ENCODE data around the gene ENOPH1. TPM values are rescaled to one million over a fixed set of nuclear protein-coding genes. Genes with fewer than 3 reads are reported as not detected.

Gene ENOPH1
- total and polyA plus RNA-seq, 2 of the 13 experiments (the other 11 are each of a cell fraction or from before 2014, with no cell fraction given) = 15.5 to 64.3 TPM

Small RNA genes lying within 50 kb of the gene (small RNA-seq; reads per million reads assigned to genes)
- 0 reads per million in 3 experiments for gene RF00150 (ENCODE audit: insufficient read depth in 2 of 3, insufficient read length in 3 of 3, low read depth in 2 of 3, low replicate concordance in 1 of 3)

Other genes starting within 250 kb of the ENOPH1 start
- 64.0 and 156 TPM in 2 replicates for gene HNRNPD, start 56.6 kb upstream of the ENOPH1 start, total RNA-seq (2016; rRNA removed; fragmentation: Illumina TruSeq; extraction: Trizol)
- 54.1 and 69.7 TPM in 2 replicates for gene HNRNPD, start 56.6 kb upstream of the ENOPH1 start, polyA plus RNA-seq (2011; rRNA removed)
- 414 and 452 TPM in 2 replicates for gene HNRNPDL, start 128 bp upstream of the ENOPH1 start, total RNA-seq (2016; rRNA removed; fragmentation: Illumina TruSeq; extraction: Trizol)
- 139 and 167 TPM in 2 replicates for gene HNRNPDL, start 128 bp upstream of the ENOPH1 start, polyA plus RNA-seq (2011; rRNA removed)
- 0.11 and 0.42 TPM in 2 replicates for gene TMEM150C, start 131.4 kb downstream of the ENOPH1 start, total RNA-seq (2016; rRNA removed; fragmentation: Illumina TruSeq; extraction: Trizol)
- gene TMEM150C, start 131.4 kb downstream of the ENOPH1 start, polyA plus RNA-seq (2011; rRNA removed) = 0.24 and 0.33 TPM in 2 replicates